ENCODE measurements around the gene CNTFR. TPM values are rescaled to one million over a fixed set of nuclear protein-coding genes. Genes with fewer than 3 reads are reported as not detected.

The CNTFR gene
- total RNA-seq, 4 donors from 2014 or later = 0.47 to 11.6 (median 1.6) TPM

GRCh38 chr9:34557426-34558321, 31.9 kb downstream of the CNTFR start:
- WGBS, 2 donors (ENCODE audit: low coverage in 1 of 2) = 61 to 63% methylated on average over 8 to 9 of the region's 19 CpGs
- H3K36me3 ChIP-seq = no peaks in the 10 kb centered on the region
- H3K9me3 ChIP-seq = peaks cover 0 to 4% (median 0%) of the 10 kb centered on the region in 3 donors
- TF ChIP-seq POLR2A (IDR thresholded peaks at IDR 0.05) (no peak), EP300 (IDR thresholded peaks at IDR 0.05) (no peak), POLR2AphosphoS5 (IDR thresholded peaks at IDR 0.05) (no peak)
- TF ChIP-seq, protein P1, sequence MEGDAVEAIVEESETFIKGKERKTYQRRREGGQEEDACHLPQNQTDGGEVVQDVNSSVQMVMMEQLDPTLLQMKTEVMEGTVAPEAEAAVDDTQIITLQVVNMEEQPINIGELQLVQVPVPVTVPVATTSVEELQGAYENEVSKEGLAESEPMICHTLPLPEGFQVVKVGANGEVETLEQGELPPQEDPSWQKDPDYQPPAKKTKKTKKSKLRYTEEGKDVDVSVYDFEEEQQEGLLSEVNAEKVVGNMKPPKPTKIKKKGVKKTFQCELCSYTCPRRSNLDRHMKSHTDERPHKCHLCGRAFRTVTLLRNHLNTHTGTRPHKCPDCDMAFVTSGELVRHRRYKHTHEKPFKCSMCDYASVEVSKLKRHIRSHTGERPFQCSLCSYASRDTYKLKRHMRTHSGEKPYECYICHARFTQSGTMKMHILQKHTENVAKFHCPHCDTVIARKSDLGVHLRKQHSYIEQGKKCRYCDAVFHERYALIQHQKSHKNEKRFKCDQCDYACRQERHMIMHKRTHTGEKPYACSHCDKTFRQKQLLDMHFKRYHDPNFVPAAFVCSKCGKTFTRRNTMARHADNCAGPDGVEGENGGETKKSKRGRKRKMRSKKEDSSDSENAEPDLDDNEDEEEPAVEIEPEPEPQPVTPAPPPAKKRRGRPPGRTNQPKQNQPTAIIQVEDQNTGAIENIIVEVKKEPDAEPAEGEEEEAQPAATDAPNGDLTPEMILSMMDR (IDR thresholded peaks at IDR 0.05) = no peak
- peaks cover 54% of the 10 kb centered on the region for H3K27me3 ChIP-seq
- ATAC-seq = no peak
- peaks cover 0 to 24% (median 7%) of the 10 kb centered on the region in 3 donors for H3K4me1 ChIP-seq
- no peak overlapping the region for H3K27ac ChIP-seq
- H3K4me3 ChIP-seq = no peak overlapping the region

DNA sequence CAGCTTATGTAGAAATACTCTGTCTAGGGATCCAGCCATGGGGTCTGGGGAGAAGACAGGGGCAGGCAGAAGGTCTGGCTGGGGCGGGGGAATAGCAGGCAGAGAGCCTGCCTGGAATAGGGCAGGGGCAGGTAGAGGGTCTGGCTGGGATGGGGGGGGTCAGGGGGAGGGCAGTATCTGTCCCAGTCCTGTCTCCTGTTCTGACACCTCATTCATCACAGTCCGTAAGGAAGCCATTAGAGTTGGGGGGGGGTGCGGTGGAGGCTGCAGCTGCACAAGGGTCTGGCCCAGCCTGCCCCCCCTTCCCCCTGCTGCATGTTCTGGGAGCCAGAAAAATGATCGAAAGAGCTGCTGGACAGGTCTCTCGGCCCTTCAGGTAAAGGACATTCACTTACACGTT, 32.6 kb downstream of the CNTFR start:
- Histone ChIP-seq H3K36me3 (no peaks in the 10 kb centered on the region), H3K27me3 (peaks cover 49% of the 10 kb centered on the region), H3K27ac (no peak overlapping the region), H3K4me1 (peaks cover 0 to 24% (median 7%) of the 10 kb centered on the region in 3 donors), H3K4me3 (no peak overlapping the region), H3K9me3 (peaks cover 0 to 2% (median 0%) of the 10 kb centered on the region in 3 donors)
- no peak for ATAC-seq
- no peak for TF ChIP-seq POLR2A (IDR thresholded peaks at IDR 0.05)
- no peak for TF ChIP-seq EP300 (IDR thresholded peaks at IDR 0.05)
- no peak for TF ChIP-seq POLR2AphosphoS5 (IDR thresholded peaks at IDR 0.05)
- TF ChIP-seq, protein P1 (IDR thresholded peaks at IDR 0.05) = no peak
- 60 to 64% methylated on average over 1 to 6 of the region's 6 CpGs for WGBS, 2 donors (ENCODE audit: low coverage in 1 of 2)

GRCh38 chr9:34555936-34556525, 33.5 kb downstream of the CNTFR start:
- H3K9me3 ChIP-seq = no peaks in the 10 kb centered on the region
- no peak overlapping the region for H3K27ac ChIP-seq
- H3K4me1 ChIP-seq = peaks cover 0 to 22% (median 7%) of the 10 kb centered on the region in 3 donors
- TF ChIP-seq EP300 (IDR thresholded peaks at IDR 0.05) = no peak
- TF ChIP-seq POLR2AphosphoS5 (IDR thresholded peaks at IDR 0.05) = no peak
- TF ChIP-seq POLR2A (IDR thresholded peaks at IDR 0.05) = no peak
- TF ChIP-seq, protein P1 (IDR thresholded peaks at IDR 0.05) = no peak
- 84 to 93% methylated on average over 8 of the region's 13 CpGs for WGBS, 2 donors (ENCODE audit: low coverage in 1 of 2)
- no peak for ATAC-seq
- H3K27me3 ChIP-seq = peaks cover 45% of the 10 kb centered on the region
- no peak overlapping the region for H3K4me3 ChIP-seq
- no peaks in the 10 kb centered on the region for H3K36me3 ChIP-seq

DNA sequence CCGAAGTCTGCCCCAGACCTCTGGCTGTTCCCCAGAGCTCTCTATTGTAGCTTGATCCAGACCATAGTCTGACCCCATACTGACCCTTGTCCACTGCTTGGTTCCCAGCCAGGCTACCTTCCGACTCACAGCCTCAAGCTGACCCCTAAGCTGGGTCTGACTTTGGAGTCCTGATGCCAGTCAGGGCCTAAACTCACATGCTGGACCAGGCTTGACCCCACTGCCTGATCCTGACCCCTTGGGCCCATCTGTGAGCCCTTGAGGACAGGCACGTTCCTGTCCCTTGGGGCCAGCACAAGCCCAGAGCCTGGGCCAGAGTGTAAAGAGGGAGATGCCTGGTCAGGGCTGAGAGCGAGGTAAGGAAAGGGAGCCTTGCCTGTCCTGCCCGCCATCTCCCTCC, 34.0 kb downstream of the CNTFR start:
- WGBS, 2 donors (ENCODE audit: low coverage in 1 of 2) = 71 to 80% methylated on average over 1 to 3 of the region's 5 CpGs
- Histone ChIP-seq H3K4me3 (no peak overlapping the region), H3K27me3 (peaks cover 40% of the 10 kb centered on the region), H3K27ac (no peak overlapping the region), H3K4me1 (peaks cover 0 to 17% (median 7%) of the 10 kb centered on the region in 3 donors), H3K36me3 (no peaks in the 10 kb centered on the region), H3K9me3 (no peaks in the 10 kb centered on the region)
- no peak for TF ChIP-seq EP300 (IDR thresholded peaks at IDR 0.05)
- TF ChIP-seq, protein P1 (IDR thresholded peaks at IDR 0.05) = no peak
- no peak for TF ChIP-seq POLR2A (IDR thresholded peaks at IDR 0.05)
- no peak for TF ChIP-seq POLR2AphosphoS5 (IDR thresholded peaks at IDR 0.05)
- ATAC-seq = no peak
